Panc1 (cell line): ENCODE data around the gene NAGPA. TPM values are rescaled to one million over a fixed set of nuclear protein-coding genes. Genes with fewer than 3 reads are reported as not detected.

Experiments
- ATAC-seq: fragments of 200-7000 bp; cut with Tn5 transposase; 2 replicates; pipeline ENCODE4 v1.9.1; 2020; ENCODE audit warnings: mild to moderate bottlenecking, moderate library complexity
- BruUV-seq: library from RNA; stranded (reverse); fragments of 400-500 nt; replicated peaks from 2 replicates; lab custom pipeline; 2021; lab: Mats Ljungman, UMichigan
- CTCF ChIA-PET: fragments of 300-600 bp; sonication (Branson Sonifier 250); formaldehyde crosslinking; loops from one replicate; lab custom pipeline; 2022; ENCODE audit warnings: antibody characterized with exemption; lab: Charles Lee
- POLR2A ChIA-PET: fragments of 300-600 bp; sonication (Branson Sonifier 250); formaldehyde crosslinking; loops from one replicate; lab custom pipeline; 2022; ENCODE audit warnings: antibody characterized with exemption; lab: Charles Lee
- DNase-seq: peaks from one replicate; pipeline ENCODE4 v3.0.0-alpha.2; 2010; ENCODE audit warnings: low read depth, low spot score
- H3K27ac ChIP-seq: 2 replicates; pipeline ENCODE4 v1.5.1; 2011; ENCODE audit warnings: mild to moderate bottlenecking, low read length, inconsistent platforms
- H3K27me3 ChIP-seq: fragments of 200-500 bp; sonication (Bioruptor generic); 2 replicates; pipeline ENCODE4 v1.6.0; 2014; ENCODE audit warnings: low read length, inconsistent platforms; ENCODE audit not compliant: control insufficient read depth, insufficient read depth
- H3K36me3 ChIP-seq: fragments of 200-500 bp; sonication (Bioruptor generic); 2 replicates; pipeline ENCODE4 v1.5.1; 2014; ENCODE audit warnings: inconsistent platforms, mild to moderate bottlenecking, low read length, moderate library complexity; ENCODE audit not compliant: control insufficient read depth, insufficient read depth
- H3K4me1 ChIP-seq: 2 replicates; pipeline ENCODE4 v1.5.1; 2011; ENCODE audit warnings: inconsistent platforms, mild to moderate bottlenecking, low read length, moderate library complexity; ENCODE audit not compliant: control insufficient read depth, insufficient read depth
- H3K4me3 ChIP-seq, 2 experiments: 2 replicates each; pipeline ENCODE4 v1.5.1; 2011 to 2012; ENCODE audit warnings: low read depth in 2 of 2, low read length in 2 of 2, mild to moderate bottlenecking in 2 of 2, inconsistent platforms in 1 of 2, moderate library complexity in 1 of 2
- H3K9me3 ChIP-seq: fragments of 200-500 bp; sonication (Bioruptor generic); 2 replicates; pipeline ENCODE4 v1.5.1; 2014; ENCODE audit warnings: low read depth, mild to moderate bottlenecking, inconsistent platforms, low read length, moderate library complexity; ENCODE audit not compliant: control insufficient read depth, insufficient read depth
- POLR2AphosphoS5 ChIP-seq: IDR thresholded peaks from 2 replicates; pipeline ENCODE4 v1.6.1; 2012; ENCODE audit warnings: mild to moderate bottlenecking, low read depth, low read length, moderate library complexity
- SIN3A ChIP-seq: IDR thresholded peaks from 2 replicates; pipeline ENCODE4 v1.6.1; 2012; ENCODE audit warnings: low read depth, mild to moderate bottlenecking, low read length, moderate library complexity, borderline replicate concordance; ENCODE audit not compliant: insufficient read depth
- TCF7L2 ChIP-seq: IDR thresholded peaks from 2 replicates; pipeline ENCODE4 v1.6.1; 2011; ENCODE audit warnings: mild to moderate bottlenecking, low read depth, low read length, inconsistent platforms
- in situ Hi-C: cut with HindIII; loops from 2 replicates; pipeline ENCODE4 v1.10.0; 2016; ENCODE audit warnings: low sequenced_read_pairs, low pct_unique_long_range_greater_than_20kb
- intact Hi-C: fragments of 100-400 bp; cut with micrococcal nuclease; formaldehyde crosslinking; loops from one replicate; pipeline ENCODE4 v1.10.0; 2022; ENCODE audit not compliant: unreplicated experiment
- total RNA-seq: library from RNA; stranded (reverse); gene quantifications from one replicate; pipeline ENCODE4 v1.2.1, GENCODE V29; 2021; ENCODE audit not compliant: unreplicated experiment
- TF ChIP-seq, protein P1 (sequence below), 2 experiments: IDR thresholded peaks; 2 replicates each; pipeline ENCODE4 v1.6.1; 2011 to 2012; ENCODE audit warnings: low read depth in 2 of 2, control low read depth in 1 of 2, low read length in 1 of 2, mild to moderate bottlenecking in 1 of 2, moderate library complexity in 1 of 2; ENCODE audit not compliant: insufficient read depth in 1 of 2
- TF ChIP-seq, protein P2 (sequence below): fragments of 450-650 bp; IDR thresholded peaks from 2 replicates; pipeline ENCODE4 v1.5.1; 2017; ENCODE audit warnings: mild to moderate bottlenecking

Gene NAGPA
- total RNA-seq, 1 experiment from 2014 or later, result 19.2 TPM

DNA sequence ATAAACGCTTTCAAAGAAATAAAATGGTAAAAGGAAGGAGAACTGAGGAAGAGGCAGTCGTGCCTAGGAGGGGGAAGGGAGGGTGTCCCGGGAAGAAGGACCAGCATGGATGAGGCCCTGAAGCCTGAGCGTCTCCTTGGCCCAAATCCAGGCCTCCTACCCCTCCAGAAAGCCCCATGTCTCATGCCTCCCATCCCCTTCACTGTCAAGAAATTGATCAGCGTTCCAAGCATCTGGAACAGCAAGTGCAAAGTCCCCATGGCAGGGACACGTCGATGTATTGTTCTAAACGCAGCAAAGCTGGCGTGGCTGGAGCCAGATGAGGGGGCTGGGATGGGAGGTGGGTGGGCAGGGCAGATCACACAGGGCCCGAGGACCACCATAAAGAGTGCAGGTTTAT lies 53.0 kb downstream of the NAGPA start:
- intact Hi-C loops, result no loop called here
- TF ChIP-seq TCF7L2 (no peak), POLR2AphosphoS5 (no peak), SIN3A (no peak)
- TF ChIP-seq, protein P1, sequence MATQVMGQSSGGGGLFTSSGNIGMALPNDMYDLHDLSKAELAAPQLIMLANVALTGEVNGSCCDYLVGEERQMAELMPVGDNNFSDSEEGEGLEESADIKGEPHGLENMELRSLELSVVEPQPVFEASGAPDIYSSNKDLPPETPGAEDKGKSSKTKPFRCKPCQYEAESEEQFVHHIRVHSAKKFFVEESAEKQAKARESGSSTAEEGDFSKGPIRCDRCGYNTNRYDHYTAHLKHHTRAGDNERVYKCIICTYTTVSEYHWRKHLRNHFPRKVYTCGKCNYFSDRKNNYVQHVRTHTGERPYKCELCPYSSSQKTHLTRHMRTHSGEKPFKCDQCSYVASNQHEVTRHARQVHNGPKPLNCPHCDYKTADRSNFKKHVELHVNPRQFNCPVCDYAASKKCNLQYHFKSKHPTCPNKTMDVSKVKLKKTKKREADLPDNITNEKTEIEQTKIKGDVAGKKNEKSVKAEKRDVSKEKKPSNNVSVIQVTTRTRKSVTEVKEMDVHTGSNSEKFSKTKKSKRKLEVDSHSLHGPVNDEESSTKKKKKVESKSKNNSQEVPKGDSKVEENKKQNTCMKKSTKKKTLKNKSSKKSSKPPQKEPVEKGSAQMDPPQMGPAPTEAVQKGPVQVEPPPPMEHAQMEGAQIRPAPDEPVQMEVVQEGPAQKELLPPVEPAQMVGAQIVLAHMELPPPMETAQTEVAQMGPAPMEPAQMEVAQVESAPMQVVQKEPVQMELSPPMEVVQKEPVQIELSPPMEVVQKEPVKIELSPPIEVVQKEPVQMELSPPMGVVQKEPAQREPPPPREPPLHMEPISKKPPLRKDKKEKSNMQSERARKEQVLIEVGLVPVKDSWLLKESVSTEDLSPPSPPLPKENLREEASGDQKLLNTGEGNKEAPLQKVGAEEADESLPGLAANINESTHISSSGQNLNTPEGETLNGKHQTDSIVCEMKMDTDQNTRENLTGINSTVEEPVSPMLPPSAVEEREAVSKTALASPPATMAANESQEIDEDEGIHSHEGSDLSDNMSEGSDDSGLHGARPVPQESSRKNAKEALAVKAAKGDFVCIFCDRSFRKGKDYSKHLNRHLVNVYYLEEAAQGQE (IDR thresholded peaks at IDR 0.05; ENCODE audit: insufficient read depth in 1 of 2, low read depth in 2 of 2, low read length in 1 of 2), result no peak
- TF ChIP-seq, protein P2, sequence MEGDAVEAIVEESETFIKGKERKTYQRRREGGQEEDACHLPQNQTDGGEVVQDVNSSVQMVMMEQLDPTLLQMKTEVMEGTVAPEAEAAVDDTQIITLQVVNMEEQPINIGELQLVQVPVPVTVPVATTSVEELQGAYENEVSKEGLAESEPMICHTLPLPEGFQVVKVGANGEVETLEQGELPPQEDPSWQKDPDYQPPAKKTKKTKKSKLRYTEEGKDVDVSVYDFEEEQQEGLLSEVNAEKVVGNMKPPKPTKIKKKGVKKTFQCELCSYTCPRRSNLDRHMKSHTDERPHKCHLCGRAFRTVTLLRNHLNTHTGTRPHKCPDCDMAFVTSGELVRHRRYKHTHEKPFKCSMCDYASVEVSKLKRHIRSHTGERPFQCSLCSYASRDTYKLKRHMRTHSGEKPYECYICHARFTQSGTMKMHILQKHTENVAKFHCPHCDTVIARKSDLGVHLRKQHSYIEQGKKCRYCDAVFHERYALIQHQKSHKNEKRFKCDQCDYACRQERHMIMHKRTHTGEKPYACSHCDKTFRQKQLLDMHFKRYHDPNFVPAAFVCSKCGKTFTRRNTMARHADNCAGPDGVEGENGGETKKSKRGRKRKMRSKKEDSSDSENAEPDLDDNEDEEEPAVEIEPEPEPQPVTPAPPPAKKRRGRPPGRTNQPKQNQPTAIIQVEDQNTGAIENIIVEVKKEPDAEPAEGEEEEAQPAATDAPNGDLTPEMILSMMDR, result no peak
- no TSS peak for BruUV-seq

DNA sequence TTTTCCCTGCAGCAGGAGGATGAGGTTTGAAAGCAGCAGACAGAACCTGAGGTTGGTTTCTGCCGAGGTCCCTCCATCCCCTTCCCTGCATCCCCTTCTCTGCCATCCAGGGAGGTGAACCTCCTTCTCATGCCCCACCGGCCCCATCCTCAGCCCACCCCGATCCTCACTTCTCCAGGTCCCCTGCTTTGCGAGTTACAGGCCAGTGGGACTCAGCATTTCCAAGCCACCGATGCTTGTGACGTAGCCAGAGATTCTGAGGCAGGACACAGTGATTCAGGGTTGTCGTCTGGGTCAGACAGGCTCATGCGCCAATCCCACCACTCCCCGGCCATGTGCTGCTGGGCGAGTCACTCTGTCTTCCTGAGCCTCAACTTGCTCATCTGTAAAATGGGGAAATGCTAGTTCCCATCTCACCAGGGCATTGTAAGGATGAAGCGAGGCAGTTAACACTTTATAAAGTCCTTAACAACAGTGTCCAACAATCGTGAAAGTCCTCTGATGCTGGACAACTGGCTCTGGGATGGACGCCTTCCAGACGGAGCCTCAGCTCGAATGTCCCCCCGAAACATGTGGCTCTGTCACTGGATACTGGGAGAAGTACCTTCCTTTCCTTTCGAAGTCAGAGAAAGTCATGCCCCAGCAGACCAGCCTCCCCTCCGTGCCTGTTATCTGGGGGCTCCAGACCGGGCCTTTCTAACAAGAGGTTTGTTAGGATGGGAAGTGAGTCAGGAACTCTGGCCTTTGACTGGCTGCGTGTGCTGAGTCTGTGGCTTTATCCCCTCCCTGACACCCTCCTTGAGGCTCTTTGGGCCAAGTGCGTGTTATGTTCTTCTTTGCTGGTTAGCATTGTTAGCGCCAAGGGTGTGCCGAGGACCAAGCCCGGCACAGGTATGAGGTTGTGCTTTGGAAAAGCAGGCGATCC lies 53.7 kb downstream of the NAGPA start:
- in situ Hi-C loops (no loop called here), intact Hi-C loops (no loop called here)
- no peak overlapping the region for H3K4me3 ChIP-seq
- H3K9me3 ChIP-seq, result no peaks in the 10 kb centered on the region
- DNase-seq (no peak), ATAC-seq (no peak)
- BruUV-seq, result no TSS peak
- peaks cover 2% of the 10 kb centered on the region; the same call in 1 of the 2 replicates for H3K27me3 ChIP-seq
- POLR2A ChIA-PET, result no interaction called here
- no peaks in the 10 kb centered on the region for H3K36me3 ChIP-seq
- H3K27ac ChIP-seq, result no peak overlapping the region
- TF ChIP-seq, protein P2, result no peak
- TF ChIP-seq SIN3A (no peak), TCF7L2 (no peak)
- no peaks in the 10 kb centered on the region; the same call in 1 of the 2 replicates for H3K4me1 ChIP-seq
- CTCF ChIA-PET, result no interaction called here

More for the DNA sequence above, 53.0 kb downstream of the NAGPA start:
- ATAC-seq, result no peak
- in situ Hi-C loops, result no loop called here
- Histone ChIP-seq H3K9me3 (no peaks in the 10 kb centered on the region), H3K4me1 (no peaks in the 10 kb centered on the region; the same call in 1 of the 2 replicates), H3K27ac (no peak overlapping the region), H3K4me3 (no peak overlapping the region), H3K36me3 (no peaks in the 10 kb centered on the region), H3K27me3 (peaks cover 2% of the 10 kb centered on the region; the same call in 1 of the 2 replicates)
- POLR2A ChIA-PET, result no interaction called here
- CTCF ChIA-PET, result no interaction called here
- DNase-seq, result no peak
